Activated CD4-positive, alpha-beta T cell treated with anti-CD3 and anti-CD28 coated beads for 24 hours (primary cell): Measurements from ENCODE around the gene CFAP45.

Experiments
- DNase-seq, 2 donors: peaks; one replicate each; pipeline ENCODE4 v3.0.0-alpha.2; 2020; ENCODE audit warnings: low read depth in 2 of 2

The CFAP45 gene

DNA sequence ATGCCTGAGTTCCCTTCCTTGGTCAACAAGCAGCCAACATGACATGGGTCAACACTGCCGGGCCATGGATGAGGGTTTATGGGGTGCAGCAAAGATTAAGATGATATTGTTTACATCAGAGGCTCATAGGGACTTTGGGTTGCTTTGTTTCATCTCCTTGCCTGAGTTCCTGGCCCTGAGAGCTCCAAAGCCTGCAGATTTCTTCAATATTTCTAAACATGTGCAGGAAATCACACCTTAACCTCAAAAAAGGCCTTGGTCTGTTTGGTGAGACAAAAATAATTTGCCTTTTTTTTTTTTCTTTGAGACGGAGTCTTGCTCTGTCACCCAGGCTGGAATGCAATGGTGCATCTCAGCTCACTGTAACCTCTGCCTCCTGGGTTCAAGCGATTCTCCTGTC lies 72.4 kb downstream of the CFAP45 start:
- no peak for DNase-seq

DNA sequence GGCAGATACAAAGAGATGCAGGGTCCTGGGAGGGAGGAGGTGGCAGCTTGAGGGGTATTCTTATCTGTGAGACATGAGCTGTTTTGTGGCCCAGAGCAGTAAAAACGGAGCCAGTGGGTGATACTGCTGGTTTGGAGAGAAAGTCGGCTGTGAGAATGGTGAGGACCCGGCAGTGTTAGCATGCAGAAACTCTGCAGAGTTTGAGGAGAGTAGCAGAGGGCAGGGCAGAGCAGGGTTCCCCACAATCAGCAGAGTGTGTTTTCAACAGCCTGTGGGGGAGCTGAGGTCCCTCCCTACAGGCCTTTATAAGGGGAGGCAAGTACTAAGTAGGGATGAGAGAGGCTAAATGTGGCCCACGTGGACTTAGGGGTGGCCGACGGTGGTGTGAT lies 72.9 kb downstream of the CFAP45 start:
- no peak for DNase-seq

DNA sequence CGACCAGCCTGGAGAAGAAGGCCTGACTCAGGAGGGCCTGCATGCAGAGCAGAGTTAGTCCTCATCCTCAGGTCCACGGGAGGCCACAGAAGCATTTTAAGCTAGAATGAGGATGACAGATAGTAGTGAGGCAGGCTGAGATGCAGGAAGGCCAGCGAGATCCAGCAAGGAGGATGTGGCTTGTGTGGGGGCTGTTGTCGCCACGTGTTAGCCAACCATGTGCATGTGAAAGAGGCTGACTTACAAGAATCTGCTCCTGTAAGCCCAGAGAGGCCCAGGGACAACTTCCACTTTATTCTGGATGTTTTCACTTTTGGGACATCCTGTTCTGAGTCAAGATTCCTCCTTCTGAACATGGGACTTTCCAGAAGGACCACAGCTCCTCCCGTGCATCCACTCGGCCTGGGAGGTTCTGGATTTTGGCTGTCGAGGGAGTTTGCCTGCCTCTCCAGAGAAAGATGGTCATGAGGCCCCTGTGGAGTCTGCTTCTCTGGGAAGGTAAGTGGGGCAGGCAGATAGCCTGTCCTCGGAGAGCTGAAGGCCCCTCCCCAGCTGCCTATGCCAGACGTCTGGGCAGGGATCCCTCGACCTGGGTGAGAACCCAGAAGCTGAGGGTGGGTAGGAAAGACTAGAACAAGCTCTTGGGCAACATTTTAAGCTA lies 73.4 kb downstream of the CFAP45 start, which contains the start of gene SLAMF8:
SLAMF8 (plus strand) TSS at position 433 of the 661 bp plus-strand sequence; CDS start at position 459, 26 bp downstream.
- DNase-seq = peak in 1 of 2 donors; percentile 30

DNA sequence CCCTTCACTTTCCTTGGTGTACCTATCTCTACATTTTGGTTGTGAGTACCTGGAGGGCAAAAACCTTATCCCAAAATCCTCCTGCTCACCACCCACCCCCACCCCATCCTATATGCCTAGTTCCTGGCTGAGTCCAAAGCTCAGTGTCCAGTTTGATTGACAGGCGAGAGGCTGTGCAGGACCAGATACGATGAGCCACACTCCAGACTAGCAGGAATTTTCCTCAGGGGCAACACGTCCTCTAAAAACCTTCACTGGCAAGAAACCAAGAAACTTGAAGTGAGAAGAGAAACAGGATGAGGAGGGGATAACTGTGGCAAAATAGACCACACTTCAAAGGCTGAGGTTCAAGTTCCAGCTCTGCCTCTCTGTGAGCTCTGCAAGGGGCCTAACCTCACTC lies 74.4 kb downstream of the CFAP45 start:
- no peak for DNase-seq

DNA sequence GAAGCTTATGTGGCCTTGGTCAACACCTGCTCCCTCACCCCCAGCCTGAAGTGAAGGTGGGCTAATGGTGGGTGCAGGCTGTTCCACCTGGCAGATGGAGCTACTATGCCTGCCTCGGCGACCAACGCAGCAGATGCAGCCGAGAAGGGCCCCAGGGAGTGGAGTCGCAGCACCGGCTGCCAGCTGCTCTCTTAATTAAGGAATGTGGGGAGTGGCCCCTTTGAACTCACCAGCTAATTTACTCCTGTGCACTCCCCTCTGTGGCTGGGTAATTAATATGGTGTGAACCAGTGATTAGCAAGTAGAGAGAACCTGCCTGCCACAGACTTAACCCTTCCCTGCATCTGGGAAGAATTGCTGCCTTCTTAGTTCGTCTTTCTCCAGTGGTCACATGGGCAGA lies 76.6 kb downstream of the CFAP45 start:
- DNase-seq = no peak
